GM23338 (cell line): ENCODE results near the gene PLIN4. TPM values are rescaled to one million over a fixed set of nuclear protein-coding genes. Genes with fewer than 3 reads are reported as not detected.

Experiments used
- ATAC-seq: fragments of 200-7000 bp; cut with Tn5 transposase; 3 replicates; pipeline ENCODE4 v1.9.1; 2020
- DNase-seq: peaks from one replicate; pipeline ENCODE4 v3.0.0-alpha.2; 2015; ENCODE audit warnings: low spot score
- H2AFZ ChIP-seq: fragments of 200-600 bp; sonication (generic); 2 replicates; pipeline ENCODE4 v1.8.0; 2016; ENCODE audit warnings: antibody characterized with exemption, mild to moderate bottlenecking, moderate library complexity
- H3F3A ChIP-seq: fragments of 200-600 bp; sonication (generic); replicated peaks from 2 replicates; pipeline ENCODE4 v1.8.0; 2017; ENCODE audit warnings: antibody characterized with exemption, mixed run types, low read depth
- H3K27ac ChIP-seq: fragments of 200-600 bp; sonication (generic); 2 replicates; pipeline ENCODE4 v1.6.1; 2016; ENCODE audit warnings: low read depth
- H3K27me3 ChIP-seq: fragments of 200-600 bp; sonication (generic); 2 replicates; pipeline ENCODE4 v1.8.0; 2016; ENCODE audit warnings: mild to moderate bottlenecking, mixed run types, moderate library complexity; ENCODE audit not compliant: insufficient read depth
- H3K36me3 ChIP-seq: fragments of 200-600 bp; sonication (generic); 2 replicates; pipeline ENCODE4 v1.8.0; 2016; ENCODE audit warnings: mild to moderate bottlenecking; ENCODE audit not compliant: insufficient read depth
- H3K4me1 ChIP-seq: fragments of 200-600 bp; sonication (generic); 2 replicates; pipeline ENCODE4 v1.8.0; 2016; ENCODE audit warnings: mild to moderate bottlenecking, moderate library complexity; ENCODE audit not compliant: insufficient read depth
- H3K4me2 ChIP-seq: fragments of 200-600 bp; sonication (generic); 2 replicates; pipeline ENCODE4 v1.7.1; 2017; ENCODE audit warnings: mixed run types
- H3K4me3 ChIP-seq: fragments of 200-600 bp; sonication (generic); 2 replicates; pipeline ENCODE4 v1.6.1; 2016; ENCODE audit warnings: mixed run types
- H3K79me2 ChIP-seq: fragments of 200-600 bp; sonication (generic); replicated peaks from 2 replicates; pipeline ENCODE4 v1.8.0; 2017; ENCODE audit warnings: mild to moderate bottlenecking; ENCODE audit not compliant: insufficient read depth
- H3K9me2 ChIP-seq: fragments of 200-600 bp; sonication (generic); 2 replicates; pipeline ENCODE4 v1.8.0; 2017; ENCODE audit not compliant: insufficient read depth
- H4K20me1 ChIP-seq: fragments of 200-600 bp; sonication (generic); replicated peaks from 2 replicates; pipeline ENCODE4 v1.8.0; 2017; ENCODE audit warnings: mild to moderate bottlenecking; ENCODE audit not compliant: insufficient read depth
- H3K27ac Mint-ChIP-seq: 2 replicates; pipeline ENCODE4 v1.8.0; 2020; ENCODE audit warnings: inconsistent platforms, mild to moderate bottlenecking, moderate library complexity, mixed read lengths
- H3K27me3 Mint-ChIP-seq: 3 replicates; pipeline ENCODE4 v1.8.0; 2022; ENCODE audit warnings: low read depth, mild to moderate bottlenecking, moderate library complexity, mixed read lengths, inconsistent platforms; ENCODE audit not compliant: insufficient read depth, poor library complexity
- H3K36me3 Mint-ChIP-seq: 3 replicates; pipeline ENCODE4 v1.8.0; 2021; ENCODE audit warnings: low read depth, mild to moderate bottlenecking, inconsistent platforms, moderate library complexity, mixed read lengths
- H3K4me1 Mint-ChIP-seq: 3 replicates; pipeline ENCODE4 v1.8.0; 2020; ENCODE audit warnings: mild to moderate bottlenecking, inconsistent platforms, mixed read lengths
- H3K4me3 Mint-ChIP-seq: 3 replicates; pipeline ENCODE4 v1.8.0; 2021; ENCODE audit warnings: moderate library complexity, mild to moderate bottlenecking, inconsistent platforms, mixed read lengths
- H3K9me3 Mint-ChIP-seq: 3 replicates; pipeline ENCODE4 v1.8.0; 2020; ENCODE audit warnings: moderate library complexity, mild to moderate bottlenecking, inconsistent platforms, mixed read lengths
- CREB1 ChIP-seq: fragments of 250-450 bp; sonication (Bioruptor Pico); IDR thresholded peaks from 2 replicates; pipeline ENCODE4 v1.5.0; 2020; ENCODE audit warnings: low read depth, mild to moderate bottlenecking, moderate library complexity
- CTCF ChIP-seq, 2 experiments: fragments of 200-600 bp in 1 of 2; sonication (generic) in 1 of 2; conservative IDR thresholded peaks; 2 replicates each; pipeline versions ENCODE4 v1.5.1 to v1.6.1; 2016 to 2017; ENCODE audit warnings: antibody characterized with exemption in 2 of 2, low read depth in 2 of 2, mild to moderate bottlenecking in 2 of 2, moderate library complexity in 1 of 2
- EZH2phosphoT487 ChIP-seq: fragments of 200-600 bp; sonication (generic); IDR thresholded peaks from one replicate; pipeline ENCODE4 v1.8.1; 2018; ENCODE audit warnings: antibody characterized with exemption; ENCODE audit not compliant: unreplicated experiment
- JUNB ChIP-seq: IDR thresholded peaks from one replicate; pipeline ENCODE4 v1.6.1; 2016; ENCODE audit warnings: antibody characterized with exemption; ENCODE audit not compliant: unreplicated experiment
- NANOG ChIP-seq: IDR thresholded peaks from 2 replicates; pipeline ENCODE4 v1.6.1; 2016; ENCODE audit warnings: antibody characterized with exemption, borderline replicate concordance
- POLR2AphosphoS5 ChIP-seq: IDR thresholded peaks from 2 replicates; pipeline ENCODE4 v1.6.1; 2016; ENCODE audit warnings: antibody characterized with exemption, low read depth
- STAT1 ChIP-seq: IDR thresholded peaks from one replicate; pipeline ENCODE4 v1.6.1; 2016; ENCODE audit warnings: antibody characterized with exemption; ENCODE audit not compliant: unreplicated experiment
- ZNF114 ChIP-seq: fragments of 250-450 bp; sonication (Bioruptor Pico); IDR thresholded peaks from 2 replicates; pipeline ENCODE4 v1.5.0; 2020; ENCODE audit warnings: mild to moderate bottlenecking, moderate library complexity
- ZNF331 ChIP-seq: fragments of 250-450 bp; sonication (Bioruptor Pico); IDR thresholded peaks from 2 replicates; pipeline ENCODE4 v1.5.0; 2020; ENCODE audit warnings: low read depth, mild to moderate bottlenecking, moderate library complexity
- ZNF462 ChIP-seq: fragments of 250-450 bp; sonication (Bioruptor Pico); IDR thresholded peaks from 2 replicates; pipeline ENCODE4 v1.5.0; 2020; ENCODE audit warnings: mild to moderate bottlenecking, moderate library complexity
- polyA plus RNA-seq: library from polyadenylated mRNA; unstranded; fragments of >200 nt; fragmentation: Nextera tagmentation; extraction: Ambion mirVana; gene quantifications from 2 replicates; pipeline ENCODE4 v1.2.1, GENCODE V29; 2016
- total RNA-seq: library from RNA; depleted of rRNA; stranded (reverse); fragments of >200 nt; shearing (Covaris generic); gene quantifications from 2 replicates; pipeline ENCODE4 v1.2.3, GENCODE V29; 2014
- TF ChIP-seq, protein P1 (sequence below): IDR thresholded peaks from 2 replicates; pipeline ENCODE4 v1.6.1; 2016; ENCODE audit warnings: antibody characterized with exemption
- TF ChIP-seq, protein P2 (sequence below): IDR thresholded peaks from one replicate; pipeline ENCODE4 v1.6.1; 2018; ENCODE audit warnings: antibody characterized with exemption; ENCODE audit not compliant: unreplicated experiment

Gene PLIN4
- total and polyA plus RNA-seq, 2 experiments from 2014 or later, result 0.19 to 0.59 TPM

DNA sequence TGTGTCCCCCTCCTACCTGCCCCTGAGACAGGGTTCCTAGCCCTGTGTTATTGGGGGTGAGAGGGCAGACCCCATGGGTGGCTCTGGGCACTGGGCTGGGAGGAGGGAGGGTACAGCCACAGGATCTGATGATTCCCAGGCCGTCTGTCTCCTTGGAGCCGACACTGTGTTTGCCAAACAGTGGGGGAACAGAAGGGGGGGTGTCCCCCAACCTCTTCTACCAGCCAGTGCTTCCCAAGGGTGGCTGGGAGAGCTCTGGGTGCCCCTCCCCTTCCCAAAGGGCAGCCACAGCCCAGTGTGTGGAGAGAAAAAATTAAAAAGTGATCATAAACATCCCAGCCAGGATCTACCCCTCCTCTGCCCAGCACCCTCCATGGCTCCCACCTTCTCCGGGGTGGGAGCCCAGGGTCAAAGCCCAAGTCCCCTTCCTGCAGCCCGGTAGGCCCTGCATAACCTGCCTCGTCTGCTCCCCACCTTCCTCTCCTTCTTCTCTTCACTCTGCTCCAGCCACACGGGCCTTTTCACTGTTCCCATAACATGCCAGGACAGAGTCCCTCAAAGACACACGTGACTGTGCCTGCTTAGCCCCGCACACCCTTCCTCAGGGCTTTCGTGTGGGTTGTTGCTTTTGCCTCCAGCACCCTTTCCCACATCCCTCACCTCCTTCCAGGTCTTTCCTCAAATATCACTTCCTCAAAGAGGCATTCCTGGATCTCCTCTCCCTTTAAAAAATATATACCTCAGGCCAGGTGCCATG lies 1.4 kb upstream of the PLIN4 start (continued):
- no peak for TF ChIP-seq CTCF (conservative IDR thresholded peaks at IDR 0.05; ENCODE audit: low read depth in 2 of 2)
- TF ChIP-seq ZNF114 (CRISPR knock-in tag), result no peak
- no peak for TF ChIP-seq ZNF331 (CRISPR knock-in tag)

DNA sequence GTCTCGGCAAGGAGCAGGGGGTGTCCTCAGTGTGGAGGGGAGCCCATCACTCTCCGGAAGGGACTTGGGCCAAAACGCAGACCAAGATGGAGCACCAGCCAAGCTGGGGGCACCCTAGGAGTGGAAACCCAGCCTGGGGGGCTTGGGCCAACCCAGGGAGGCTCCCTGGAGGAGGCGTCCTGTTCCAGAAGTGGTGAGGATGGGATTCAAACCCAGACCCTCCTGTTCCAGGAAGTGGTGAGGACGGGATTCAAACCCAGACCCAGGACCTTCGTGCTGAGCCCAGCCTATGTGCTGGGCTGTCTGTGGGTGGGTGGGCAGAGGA lies 848 bp upstream of the PLIN4 start:
- peaks cover 2% of the 10 kb centered on the region; the same call in 1 of the 3 replicates for H3K36me3 Mint-ChIP-seq
- H2AFZ ChIP-seq, result peak overlapping the region; percentile 74; the same call in 1 of the 2 replicates
- no peaks in the 10 kb centered on the region for H3K79me2 ChIP-seq
- H3K4me1 Mint-ChIP-seq, result peaks cover 4% of the 10 kb centered on the region
- DNase-seq (no peak), ATAC-seq (no peak)
- no peaks in the 10 kb centered on the region for H3F3A ChIP-seq
- peaks cover 36% of the 10 kb centered on the region for H3K27me3 Mint-ChIP-seq
- TF ChIP-seq STAT1 (no peak), ZNF331 (CRISPR knock-in tag) (no peak), ZNF114 (CRISPR knock-in tag) (no peak), JUNB (no peak), CREB1 (CRISPR knock-in tag) (no peak), EZH2phosphoT487 (no peak), ZNF462 (CRISPR knock-in tag) (no peak), NANOG (no peak), POLR2AphosphoS5 (no peak)
- TF ChIP-seq, protein P1, sequence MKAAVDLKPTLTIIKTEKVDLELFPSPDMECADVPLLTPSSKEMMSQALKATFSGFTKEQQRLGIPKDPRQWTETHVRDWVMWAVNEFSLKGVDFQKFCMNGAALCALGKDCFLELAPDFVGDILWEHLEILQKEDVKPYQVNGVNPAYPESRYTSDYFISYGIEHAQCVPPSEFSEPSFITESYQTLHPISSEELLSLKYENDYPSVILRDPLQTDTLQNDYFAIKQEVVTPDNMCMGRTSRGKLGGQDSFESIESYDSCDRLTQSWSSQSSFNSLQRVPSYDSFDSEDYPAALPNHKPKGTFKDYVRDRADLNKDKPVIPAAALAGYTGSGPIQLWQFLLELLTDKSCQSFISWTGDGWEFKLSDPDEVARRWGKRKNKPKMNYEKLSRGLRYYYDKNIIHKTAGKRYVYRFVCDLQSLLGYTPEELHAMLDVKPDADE, result no peak
- TF ChIP-seq, protein P2, sequence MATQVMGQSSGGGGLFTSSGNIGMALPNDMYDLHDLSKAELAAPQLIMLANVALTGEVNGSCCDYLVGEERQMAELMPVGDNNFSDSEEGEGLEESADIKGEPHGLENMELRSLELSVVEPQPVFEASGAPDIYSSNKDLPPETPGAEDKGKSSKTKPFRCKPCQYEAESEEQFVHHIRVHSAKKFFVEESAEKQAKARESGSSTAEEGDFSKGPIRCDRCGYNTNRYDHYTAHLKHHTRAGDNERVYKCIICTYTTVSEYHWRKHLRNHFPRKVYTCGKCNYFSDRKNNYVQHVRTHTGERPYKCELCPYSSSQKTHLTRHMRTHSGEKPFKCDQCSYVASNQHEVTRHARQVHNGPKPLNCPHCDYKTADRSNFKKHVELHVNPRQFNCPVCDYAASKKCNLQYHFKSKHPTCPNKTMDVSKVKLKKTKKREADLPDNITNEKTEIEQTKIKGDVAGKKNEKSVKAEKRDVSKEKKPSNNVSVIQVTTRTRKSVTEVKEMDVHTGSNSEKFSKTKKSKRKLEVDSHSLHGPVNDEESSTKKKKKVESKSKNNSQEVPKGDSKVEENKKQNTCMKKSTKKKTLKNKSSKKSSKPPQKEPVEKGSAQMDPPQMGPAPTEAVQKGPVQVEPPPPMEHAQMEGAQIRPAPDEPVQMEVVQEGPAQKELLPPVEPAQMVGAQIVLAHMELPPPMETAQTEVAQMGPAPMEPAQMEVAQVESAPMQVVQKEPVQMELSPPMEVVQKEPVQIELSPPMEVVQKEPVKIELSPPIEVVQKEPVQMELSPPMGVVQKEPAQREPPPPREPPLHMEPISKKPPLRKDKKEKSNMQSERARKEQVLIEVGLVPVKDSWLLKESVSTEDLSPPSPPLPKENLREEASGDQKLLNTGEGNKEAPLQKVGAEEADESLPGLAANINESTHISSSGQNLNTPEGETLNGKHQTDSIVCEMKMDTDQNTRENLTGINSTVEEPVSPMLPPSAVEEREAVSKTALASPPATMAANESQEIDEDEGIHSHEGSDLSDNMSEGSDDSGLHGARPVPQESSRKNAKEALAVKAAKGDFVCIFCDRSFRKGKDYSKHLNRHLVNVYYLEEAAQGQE, result no peak
- peaks cover 3% of the 10 kb centered on the region; the same call in 2 of the 3 replicates for H3K9me3 Mint-ChIP-seq
- no peak overlapping the region for H3K27ac Mint-ChIP-seq
- H3K36me3 ChIP-seq, result no peaks in the 10 kb centered on the region
- H4K20me1 ChIP-seq, result no peaks in the 10 kb centered on the region; the same call in 1 of the 2 replicates
- H3K9me2 ChIP-seq, result no peaks in the 10 kb centered on the region
- no peak overlapping the region for H3K4me3 Mint-ChIP-seq
- H3K4me3 ChIP-seq, result no peak overlapping the region
- H3K27ac ChIP-seq, result no peak overlapping the region
- no peaks in the 10 kb centered on the region for H3K4me1 ChIP-seq
- peaks cover 25% of the 10 kb centered on the region; the same call in 1 of the 2 replicates for H3K27me3 ChIP-seq
- H3K4me2 ChIP-seq, result no peak overlapping the region
